ES-I3 (cell line): ENCODE data around the gene ARMC5.
"Not testable (repeated sequence)": the region's sequence is repeated elsewhere in the genome, so short reads cannot be mapped to it uniquely, and the experiment has no call there.

Source experiments
- H3K36me3 ChIP-seq: 2 replicates; pipeline ENCODE4 v1.6.1; 2013; ENCODE audit warnings: mild to moderate bottlenecking, low read length, control low read depth, moderate library complexity; ENCODE audit not compliant: insufficient read depth
- H3K4me1 ChIP-seq: 2 replicates; pipeline ENCODE4 v1.6.1; 2013; ENCODE audit warnings: mild to moderate bottlenecking, control low read depth, low read length; ENCODE audit not compliant: insufficient read depth
- H3K9ac ChIP-seq: 2 replicates; pipeline ENCODE4 v1.6.1; 2013; ENCODE audit warnings: low read depth, mild to moderate bottlenecking, low read length, moderate library complexity
- H3K9me3 ChIP-seq: 2 replicates; pipeline ENCODE4 v1.6.1; 2013; ENCODE audit warnings: mild to moderate bottlenecking, low read length, moderate library complexity; ENCODE audit not compliant: control insufficient read depth, insufficient read depth

ARMC5 gene

GRCh38 chr16:31474173-31474714 is 14.9 kb downstream of the ARMC5 start:
- Histone ChIP-seq H3K9ac (no peak overlapping the region), H3K36me3 (no peaks in the 10 kb centered on the region), H3K9me3 (no peaks in the 10 kb centered on the region; the same call in 1 of the 2 replicates), H3K4me1 (peaks cover 6% of the 10 kb centered on the region; the same call in 1 of the 2 replicates)

DNA sequence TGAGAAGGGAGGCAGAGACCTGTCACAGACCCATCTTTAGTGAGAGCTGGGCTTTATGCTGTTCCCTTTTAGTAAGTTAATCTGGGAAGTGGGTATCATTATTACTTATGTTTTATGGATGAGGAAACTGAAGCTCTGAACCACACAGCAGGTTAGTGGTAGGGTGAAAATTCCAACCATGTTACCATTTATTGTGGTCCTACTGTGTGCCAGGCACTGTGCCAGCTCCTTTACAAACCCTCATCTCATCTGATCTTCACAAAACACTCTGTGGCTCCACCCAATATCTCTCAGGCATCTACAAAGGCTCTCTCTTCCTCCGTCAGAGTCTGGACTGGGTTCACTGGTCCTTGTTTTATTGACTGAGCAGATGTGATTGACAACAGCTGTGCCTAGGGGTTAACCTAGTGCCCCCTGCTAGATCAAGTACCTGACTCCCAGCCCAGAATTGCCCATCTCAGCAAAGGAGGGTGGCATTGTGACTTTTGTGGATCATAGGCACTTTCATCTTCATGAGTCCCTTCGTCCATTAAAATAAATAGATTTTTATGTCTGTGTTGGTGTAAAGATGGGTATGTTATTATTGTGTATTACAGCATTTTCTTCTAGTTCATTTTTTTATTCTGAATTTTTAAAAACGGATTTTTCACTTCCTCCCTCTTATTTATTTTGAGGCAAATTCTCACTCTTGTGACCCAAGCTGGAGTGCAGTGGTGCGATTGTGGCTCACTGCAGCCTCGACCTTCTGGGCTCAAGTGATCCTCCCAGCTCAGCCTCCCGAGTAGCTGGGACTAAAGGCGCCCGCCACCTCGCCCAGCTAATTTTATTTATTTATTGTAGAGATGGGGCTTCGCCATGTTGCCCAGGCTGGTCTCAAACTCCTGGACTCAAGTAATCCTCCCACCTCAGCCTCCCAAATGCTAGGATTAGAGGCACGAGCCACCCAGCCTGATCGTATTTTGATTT is 15.8 kb downstream of the ARMC5 start:
- Histone ChIP-seq H3K9ac (no peak overlapping the region), H3K36me3 (no peaks in the 10 kb centered on the region), H3K9me3 (no peaks in the 10 kb centered on the region; the same call in 1 of the 2 replicates), H3K4me1 (peaks cover 6% of the 10 kb centered on the region; the same call in 1 of the 2 replicates)

- Histone ChIP-seq H3K36me3 (no peaks in the 10 kb centered on the region), H3K9ac (peak overlapping the region; percentile 84; the same call in 1 of the 2 replicates), H3K9me3 (no peaks in the 10 kb centered on the region; the same call in 1 of the 2 replicates), H3K4me1 (peaks cover 6% of the 10 kb centered on the region; the same call in 1 of the 2 replicates)
Measured at GRCh38 chr16:31475946-31476302, 16.6 kb downstream of the ARMC5 start.

DNA sequence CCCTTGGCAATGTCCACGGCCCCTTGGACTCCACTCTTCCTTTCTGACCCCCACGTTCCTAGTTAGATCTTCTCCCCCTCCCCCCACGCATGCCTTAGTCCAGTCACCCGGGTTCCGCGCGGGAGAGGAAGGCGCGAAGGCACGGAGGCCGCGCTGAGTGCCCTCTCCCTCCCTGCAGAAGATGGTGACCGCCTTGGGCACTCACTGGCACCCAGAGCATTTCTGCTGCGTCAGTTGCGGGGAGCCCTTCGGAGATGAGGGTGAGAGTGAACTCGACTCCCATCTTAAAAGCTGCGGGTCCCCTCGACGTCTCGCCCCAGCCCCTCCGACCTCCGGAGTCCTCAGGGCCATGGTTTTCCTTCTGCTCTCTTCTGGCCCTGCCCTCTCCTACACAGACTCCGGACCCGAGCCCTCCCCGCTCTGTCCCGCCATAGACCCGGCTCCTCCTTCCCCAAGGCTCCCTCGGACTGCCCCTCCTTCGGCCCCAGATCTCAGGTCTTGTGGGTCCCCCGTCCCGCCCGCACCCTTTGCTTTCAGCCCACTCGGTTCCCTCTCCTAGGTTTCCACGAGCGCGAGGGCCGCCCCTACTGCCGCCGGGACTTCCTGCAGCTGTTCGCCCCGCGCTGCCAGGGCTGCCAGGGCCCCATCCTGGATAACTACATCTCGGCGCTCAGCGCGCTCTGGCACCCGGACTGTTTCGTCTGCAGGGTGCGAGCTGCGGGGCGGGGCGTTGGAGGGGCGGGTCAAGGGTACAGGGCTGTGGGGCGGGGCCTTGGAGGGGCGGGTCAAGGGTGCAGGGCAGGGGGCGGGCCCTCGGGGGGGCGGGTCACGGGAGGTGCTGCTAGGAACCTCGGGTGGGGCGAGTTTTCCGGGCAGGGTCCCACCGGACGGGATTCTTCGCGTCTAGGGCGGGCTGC is 17.3 kb downstream of the ARMC5 start:
- Histone ChIP-seq H3K4me1 (no peaks in the 10 kb centered on the region; the same call in 1 of the 2 replicates), H3K9ac (peak overlapping the region; percentile 84; the same call in 1 of the 2 replicates), H3K36me3 (no peaks in the 10 kb centered on the region), H3K9me3 (no peaks in the 10 kb centered on the region; the same call in 1 of the 2 replicates)

- no peaks in the 10 kb centered on the region for H3K36me3 ChIP-seq
Measured at GRCh38 chr16:31477220-31478216, 18.2 kb downstream of the ARMC5 start.

GRCh38 chr16:31478956-31479355 is 19.7 kb downstream of the ARMC5 start:
- Histone ChIP-seq H3K9ac (no peak overlapping the region), H3K4me1 (no peaks in the 10 kb centered on the region), H3K36me3 (no peaks in the 10 kb centered on the region), H3K9me3 (no peaks in the 10 kb centered on the region)

More at GRCh38 chr16:31477220-31478216, 18.2 kb downstream of the ARMC5 start:
- no peaks in the 10 kb centered on the region for H3K4me1 ChIP-seq
- no peaks in the 10 kb centered on the region; the same call in 1 of the 2 replicates for H3K9me3 ChIP-seq
- H3K9ac ChIP-seq = peak overlapping the region; percentile 72; the same call in 1 of the 2 replicates

GRCh38 chr16:31479751-31480150 is 20.4 kb downstream of the ARMC5 start:
- Histone ChIP-seq H3K9me3 (no peaks in the 10 kb centered on the region), H3K4me1 (peaks cover 5% of the 10 kb centered on the region; the same call in 1 of the 2 replicates), H3K9ac (no peak overlapping the region), H3K36me3 (no peaks in the 10 kb centered on the region)

DNA sequence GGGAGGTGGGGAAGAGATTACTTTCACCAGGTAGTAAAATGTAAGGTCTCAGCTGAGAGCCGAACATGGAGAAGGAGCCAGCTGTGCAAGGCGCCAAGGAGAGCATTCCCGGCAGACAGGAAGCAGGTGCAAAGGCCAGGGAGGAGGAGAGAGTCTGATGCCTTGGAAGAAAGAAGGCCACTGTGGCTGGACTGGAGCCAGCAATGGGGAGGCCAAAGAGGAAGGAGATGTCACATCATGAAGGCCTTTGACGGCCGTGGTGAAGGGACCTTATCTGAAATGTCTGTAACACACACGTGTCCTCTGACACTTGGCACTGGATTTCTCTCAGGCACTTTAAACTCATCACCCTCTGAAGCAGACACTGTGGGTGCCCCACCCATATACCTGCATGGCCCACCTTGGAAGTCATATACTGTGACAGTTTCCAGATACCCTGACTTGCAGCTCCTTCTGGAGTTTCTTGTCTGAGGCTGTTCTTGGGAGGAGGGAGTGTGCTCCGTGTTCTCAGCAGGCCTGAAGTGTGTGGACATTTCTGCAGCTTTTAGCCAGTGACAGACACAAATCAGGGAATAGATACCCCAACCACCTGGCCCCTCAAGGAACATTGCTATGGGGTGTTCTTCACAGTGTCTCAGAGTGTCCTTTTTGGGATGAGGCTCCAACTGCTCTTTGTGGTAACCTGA is 21.7 kb downstream of the ARMC5 start:
- no peaks in the 10 kb centered on the region for H3K36me3 ChIP-seq
- peaks cover 8% of the 10 kb centered on the region; the same call in 1 of the 2 replicates for H3K4me1 ChIP-seq
- no peaks in the 10 kb centered on the region for H3K9me3 ChIP-seq
- no peak overlapping the region for H3K9ac ChIP-seq

DNA sequence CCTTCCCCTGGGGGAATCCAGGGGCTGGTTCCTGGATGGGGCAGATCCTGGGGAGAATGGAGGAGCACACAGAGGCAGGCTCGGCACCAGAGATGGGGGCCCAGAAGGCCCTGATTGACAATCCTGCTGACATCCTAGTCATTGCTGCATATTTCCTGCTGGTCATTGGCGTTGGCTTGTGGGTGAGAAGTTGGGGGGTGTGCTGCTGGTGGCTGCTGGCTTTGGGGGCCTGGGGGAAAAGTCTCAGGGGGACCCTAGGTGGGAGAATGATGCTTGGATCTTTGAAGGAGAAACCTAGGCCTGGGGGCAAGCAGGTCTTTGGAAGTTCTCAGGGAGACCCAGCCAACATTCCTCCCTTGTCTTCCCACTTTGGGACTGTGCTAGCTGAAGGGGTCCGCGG is 23.8 kb downstream of the ARMC5 start, which contains the start of gene SLC5A2:
SLC5A2 (plus strand) TSS at position 43 of the 400 bp plus-strand sequence; CDS start at position 57, 14 bp downstream.
- H3K9ac ChIP-seq = no peak within 1 kb of the TSS
- no peaks in the 10 kb centered on the region for H3K9me3 ChIP-seq
- peaks cover 8% of the 10 kb centered on the region; the same call in 1 of the 2 replicates for H3K4me1 ChIP-seq
- no peaks in the 10 kb centered on the region for H3K36me3 ChIP-seq

DNA sequence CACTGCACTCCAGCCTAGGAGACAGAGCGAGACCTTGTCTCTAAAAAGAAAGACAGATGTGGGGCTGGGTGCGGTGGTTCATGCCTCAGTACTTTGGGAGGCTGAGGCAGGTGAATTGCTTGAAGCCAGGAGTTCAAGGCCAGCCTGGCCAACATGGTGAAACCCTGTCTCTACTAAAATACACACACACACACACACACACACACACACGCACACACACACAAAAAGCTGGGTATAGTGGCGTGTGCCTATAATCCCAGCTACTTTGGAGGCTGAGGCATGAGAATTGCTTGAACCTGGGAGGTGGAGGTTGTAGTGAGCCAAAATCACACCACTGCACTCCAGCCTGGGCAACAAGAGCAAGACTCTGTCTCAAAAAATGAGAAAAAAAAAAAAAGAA is 24.7 kb downstream of the ARMC5 start:
- not testable (repeated sequence) for H3K9ac ChIP-seq, H3K9me3 ChIP-seq, H3K36me3 ChIP-seq, H3K4me1 ChIP-seq

DNA sequence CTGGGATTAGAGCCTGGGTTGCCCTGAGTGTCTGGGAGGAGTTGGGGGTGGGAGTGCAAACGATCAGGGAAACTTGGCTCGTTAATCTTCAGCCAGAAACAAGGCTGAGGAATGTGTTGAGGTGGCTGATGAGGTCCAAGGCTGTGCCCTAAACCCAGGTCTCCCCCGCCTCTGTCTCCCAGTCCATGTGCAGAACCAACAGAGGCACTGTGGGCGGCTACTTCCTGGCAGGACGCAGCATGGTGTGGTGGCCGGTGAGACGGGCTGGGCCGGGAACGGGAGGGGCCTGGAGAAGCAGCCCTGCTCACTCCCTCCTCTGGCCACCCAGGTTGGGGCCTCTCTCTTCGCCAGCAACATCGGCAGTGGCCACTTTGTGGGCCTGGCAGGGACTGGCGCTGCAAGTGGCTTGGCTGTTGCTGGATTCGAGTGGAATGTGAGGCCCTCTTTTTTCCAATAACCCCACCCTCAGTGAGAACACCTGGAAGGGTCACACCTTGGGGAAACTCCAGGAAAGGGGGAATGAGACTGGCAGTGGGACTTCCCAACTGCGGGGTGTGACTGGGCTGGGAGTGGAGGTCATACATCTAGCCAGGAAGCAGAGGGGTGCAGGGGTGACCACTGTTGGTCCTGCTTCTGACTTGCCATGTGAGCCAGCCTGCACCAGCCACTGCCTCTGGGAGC is 25.3 kb downstream of the ARMC5 start:
- no peak overlapping the region for H3K9ac ChIP-seq
- peaks cover 8% of the 10 kb centered on the region; the same call in 1 of the 2 replicates for H3K4me1 ChIP-seq
- no peaks in the 10 kb centered on the region for H3K36me3 ChIP-seq
- no peaks in the 10 kb centered on the region for H3K9me3 ChIP-seq

DNA sequence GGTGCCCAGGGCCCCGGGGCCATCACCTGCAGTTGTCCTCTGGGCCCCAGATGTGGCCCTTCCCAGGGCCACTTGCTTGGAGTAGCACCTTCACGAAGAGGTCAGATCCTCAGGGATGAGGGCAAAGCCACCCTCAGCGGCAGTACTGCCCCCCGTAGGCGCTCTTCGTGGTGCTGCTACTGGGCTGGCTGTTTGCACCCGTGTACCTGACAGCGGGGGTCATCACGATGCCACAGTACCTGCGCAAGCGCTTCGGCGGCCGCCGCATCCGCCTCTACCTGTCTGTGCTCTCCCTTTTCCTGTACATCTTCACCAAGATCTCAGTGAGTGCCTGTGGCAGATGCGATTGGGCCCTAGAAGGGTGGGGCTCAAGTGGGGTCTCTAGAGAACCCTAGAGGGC is 26.3 kb downstream of the ARMC5 start:
- H3K36me3 ChIP-seq = no peaks in the 10 kb centered on the region
- H3K4me1 ChIP-seq = peaks cover 8% of the 10 kb centered on the region; the same call in 1 of the 2 replicates
- H3K9ac ChIP-seq = no peak overlapping the region
- H3K9me3 ChIP-seq = no peaks in the 10 kb centered on the region
